Activated CD8-positive, alpha-beta memory T cell treated with anti-CD3 and anti-CD28 coated beads, Interleukin-2, amount 50 U/mL, for 24 hours (primary cell): ENCODE data around the gene VPS41.

Experiments used
- DNase-seq: peaks from one replicate; pipeline ENCODE4 v3.0.0-alpha.2; 2020; ENCODE audit errors: extremely low read depth

VPS41 gene

DNA sequence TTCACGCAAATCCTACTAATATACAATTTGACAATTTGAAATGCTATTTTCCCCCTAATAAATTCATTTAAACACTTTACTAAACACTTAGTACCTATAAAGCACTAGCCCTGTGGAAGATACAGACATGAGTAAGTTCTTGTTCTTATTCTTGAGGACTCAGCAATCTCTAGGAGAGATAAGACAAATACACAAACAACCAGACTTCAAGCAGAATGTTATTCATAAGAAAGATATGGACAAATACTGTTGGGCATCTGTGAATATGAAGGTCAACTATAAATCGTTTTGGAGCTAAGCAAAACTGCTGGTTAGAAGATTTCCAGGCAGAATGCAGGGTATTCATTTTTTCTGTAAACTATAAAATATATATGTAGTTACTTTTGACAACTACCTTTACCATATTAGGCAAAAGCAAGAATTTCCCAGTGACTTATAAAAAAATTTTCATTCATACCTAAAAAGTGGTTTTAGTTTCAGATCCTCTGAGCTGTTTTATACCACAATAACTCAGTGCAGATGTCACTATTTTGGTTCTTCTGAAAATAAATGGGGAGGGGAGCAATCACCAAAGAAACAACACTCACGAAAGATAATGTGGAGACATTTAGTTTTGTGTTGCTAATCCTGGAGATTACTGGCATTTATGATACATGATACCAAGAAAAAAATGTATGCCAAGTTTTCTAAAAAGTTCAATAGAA lies 3.8 kb downstream of the VPS41 start:
- DNase-seq, result no peak

GRCh38 chr7:38903057-38903456 lies 5.9 kb downstream of the VPS41 start:
- DNase-seq, result no peak

GRCh38 chr7:38902449-38902848 lies 6.5 kb downstream of the VPS41 start:
- no peak for DNase-seq

- DNase-seq, result no peak
Measured at GRCh38 chr7:38893061-38893460, 15.9 kb downstream of the VPS41 start.

- DNase-seq, result no peak
Measured at GRCh38 chr7:38890597-38890996, 18.4 kb downstream of the VPS41 start.

DNA sequence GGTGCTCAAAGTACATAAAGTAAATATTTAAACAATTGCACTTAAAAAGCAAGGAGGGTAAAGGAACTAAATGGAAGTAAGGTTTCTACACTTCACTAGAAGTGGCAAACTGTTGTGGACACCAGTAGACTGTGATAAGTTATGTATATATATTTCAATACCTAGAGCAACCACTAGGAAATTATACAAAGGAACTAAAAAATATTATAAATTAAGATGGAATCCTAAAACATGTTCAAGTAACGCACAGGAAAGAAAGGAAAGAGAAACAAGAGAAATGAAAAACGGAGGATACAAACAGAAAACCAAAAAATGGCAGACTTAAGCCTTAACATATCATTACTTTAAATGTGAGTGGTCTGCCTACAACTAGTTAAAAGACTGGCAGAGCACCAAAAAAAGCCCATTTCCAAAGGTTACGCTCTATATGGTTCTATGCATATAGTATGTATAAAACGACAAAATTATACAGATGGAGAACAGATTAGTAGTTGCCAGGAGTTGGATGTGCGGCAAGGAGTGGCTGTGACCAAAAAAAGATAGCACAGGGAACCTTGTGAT lies 19.0 kb downstream of the VPS41 start:
- DNase-seq, result no peak

DNA sequence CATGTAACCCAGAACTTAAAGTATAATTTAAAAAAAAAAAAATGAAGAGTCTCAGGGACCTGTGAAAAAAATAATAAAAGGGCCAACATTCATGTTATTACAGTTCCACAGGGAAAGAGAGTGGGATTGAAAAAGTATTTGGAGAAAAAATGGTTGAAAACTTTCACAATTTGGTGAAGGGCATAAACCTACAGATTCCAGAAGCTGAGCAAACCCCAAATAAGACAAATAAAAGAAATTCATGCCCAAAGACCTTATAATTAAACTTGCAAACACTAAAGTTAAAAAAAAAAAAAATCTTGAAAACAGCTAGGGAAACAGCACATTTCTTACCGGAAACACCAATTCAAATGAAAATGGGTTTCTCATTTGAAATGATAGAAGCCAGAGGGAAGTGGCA lies 19.9 kb downstream of the VPS41 start:
- DNase-seq, result no peak

GRCh38 chr7:38886265-38886664 lies 22.7 kb downstream of the VPS41 start:
- DNase-seq, result no peak

GRCh38 chr7:38883706-38884105 lies 25.3 kb downstream of the VPS41 start:
- no peak for DNase-seq

DNA sequence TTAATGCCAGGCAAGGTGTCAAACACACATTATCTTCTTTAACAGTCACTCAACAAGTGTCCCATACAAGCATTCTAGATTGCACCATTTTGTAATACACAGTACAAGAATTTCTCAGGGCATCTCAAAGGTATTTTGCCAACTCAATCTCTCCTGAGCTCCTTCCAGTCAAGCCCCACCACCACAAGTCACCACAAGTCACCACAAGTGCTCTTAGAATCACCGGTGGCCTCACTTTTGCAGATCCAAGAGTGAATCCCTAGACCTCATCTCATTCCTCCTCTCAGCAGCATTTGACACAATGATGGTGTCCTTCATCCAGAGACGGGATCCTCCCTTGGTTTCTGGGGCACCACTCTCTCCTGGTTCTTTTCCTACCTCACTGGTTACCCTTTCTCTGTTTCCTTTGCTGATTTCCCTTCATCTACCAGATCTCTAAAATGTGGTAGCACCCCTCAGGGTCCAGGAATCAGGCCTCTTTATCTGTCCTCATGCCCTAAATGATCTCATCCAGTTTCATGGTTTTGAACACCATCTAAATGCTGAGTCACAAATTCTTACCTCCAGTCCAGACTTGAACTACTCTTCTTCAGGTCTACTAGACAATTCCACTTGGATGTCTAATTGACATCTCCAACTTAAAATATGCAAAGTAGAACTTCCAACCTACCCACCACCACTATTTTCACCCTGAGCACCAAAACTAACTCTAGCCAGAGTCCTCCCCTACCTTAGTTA lies 26.9 kb downstream of the VPS41 start:
- no peak for DNase-seq

GRCh38 chr7:38881015-38881414 lies 28.0 kb downstream of the VPS41 start:
- DNase-seq, result no peak

DNA sequence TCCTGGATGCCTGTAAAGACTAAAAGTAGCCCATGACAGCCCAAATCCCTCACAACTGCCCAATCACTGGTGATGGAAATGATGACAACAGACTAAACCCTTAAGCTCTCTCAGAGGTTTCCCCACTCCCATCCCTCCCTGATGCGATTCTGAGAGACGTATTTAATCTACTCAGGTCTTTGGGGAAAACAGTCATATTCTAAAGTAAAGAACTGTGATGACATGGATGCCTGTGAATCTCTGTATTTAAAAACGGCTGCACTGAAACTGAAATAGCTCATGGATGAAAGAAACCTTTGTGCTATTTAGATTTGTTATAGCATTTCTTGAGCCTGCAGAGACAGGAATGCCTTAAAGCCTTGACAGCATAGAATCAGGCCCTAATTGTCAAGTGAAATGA lies 28.5 kb downstream of the VPS41 start:
- DNase-seq, result no peak

- DNase-seq, result no peak
Measured at GRCh38 chr7:38880035-38880434, 29.0 kb downstream of the VPS41 start.

DNA sequence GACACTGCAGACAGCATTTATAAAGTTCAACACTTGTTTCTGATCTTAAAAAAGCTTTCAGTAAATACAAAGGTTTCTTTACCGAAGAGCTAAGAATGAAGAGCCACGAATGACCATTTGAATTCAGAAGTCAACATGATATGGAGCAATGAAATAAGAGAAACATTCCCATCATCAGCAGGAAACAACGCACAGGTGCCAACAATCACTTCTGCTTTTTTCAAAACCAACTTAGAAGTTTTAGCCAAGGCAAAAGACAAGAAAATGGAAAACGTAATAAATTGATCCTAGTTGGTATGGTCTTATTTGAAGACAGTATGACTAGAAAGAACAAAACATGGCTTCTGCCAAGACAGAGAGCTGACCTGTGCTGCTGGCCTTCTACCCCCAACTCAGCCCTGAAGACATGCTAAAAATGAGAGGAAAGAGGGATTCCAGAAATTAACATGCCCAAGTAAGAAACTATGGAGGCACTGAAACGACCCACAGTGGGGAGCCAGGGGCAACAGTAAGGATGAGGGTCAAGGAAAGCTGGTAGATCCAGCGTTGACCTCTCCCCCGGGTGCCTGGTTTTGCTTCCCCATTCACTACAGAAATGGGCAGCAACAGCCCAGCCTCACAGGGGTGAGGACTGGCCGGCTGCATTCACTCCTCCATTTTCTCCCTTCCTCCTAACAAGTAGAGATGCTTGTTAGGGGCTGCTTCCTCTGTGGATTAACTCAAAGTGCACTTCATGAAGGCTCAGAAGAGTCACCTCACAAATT lies 30.1 kb downstream of the VPS41 start:
- DNase-seq, result no peak

- DNase-seq, result no peak
Measured at GRCh38 chr7:38873433-38873832, 35.6 kb downstream of the VPS41 start.

DNA sequence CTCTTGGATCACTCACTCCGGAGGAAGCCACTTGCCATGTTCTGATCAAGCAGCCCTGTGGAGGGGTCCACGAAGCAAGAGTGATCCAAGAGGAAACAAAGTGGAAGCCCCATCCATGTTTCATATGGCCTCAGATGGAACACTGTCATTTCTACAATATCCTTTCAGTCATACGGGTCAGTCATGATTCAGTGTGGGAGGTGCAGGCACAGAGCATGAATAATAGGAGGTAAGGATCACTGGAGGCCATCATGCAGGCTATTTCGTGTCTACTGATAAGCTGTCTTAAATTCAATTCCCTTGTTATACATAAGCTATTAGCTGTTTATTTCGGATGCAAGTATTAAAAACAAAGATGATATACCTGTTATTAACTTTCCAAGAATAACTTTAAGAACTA lies 36.8 kb downstream of the VPS41 start:
- no peak for DNase-seq

DNA sequence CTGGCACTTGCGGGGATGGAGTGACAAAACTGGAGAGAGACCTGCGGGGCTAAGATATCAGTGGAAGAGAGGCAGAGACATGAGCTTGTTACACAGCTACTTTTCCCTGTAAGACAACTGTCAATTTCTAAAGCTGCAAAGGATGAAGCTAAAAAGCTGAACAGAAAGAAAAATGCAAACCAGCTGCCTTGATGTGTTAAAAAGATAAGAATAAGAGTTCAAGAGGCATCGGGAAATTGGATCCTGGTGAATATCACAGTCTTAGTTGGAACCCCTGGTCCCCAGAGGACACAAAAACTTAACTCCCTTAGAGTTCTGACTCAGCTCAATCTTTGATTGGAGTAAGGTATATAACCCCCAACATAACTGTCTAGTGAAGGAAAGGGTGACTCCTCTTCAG lies 38.8 kb downstream of the VPS41 start:
- DNase-seq, result no peak

GRCh38 chr7:38863601-38864291 lies 45.2 kb downstream of the VPS41 start:
- no peak for DNase-seq

DNA sequence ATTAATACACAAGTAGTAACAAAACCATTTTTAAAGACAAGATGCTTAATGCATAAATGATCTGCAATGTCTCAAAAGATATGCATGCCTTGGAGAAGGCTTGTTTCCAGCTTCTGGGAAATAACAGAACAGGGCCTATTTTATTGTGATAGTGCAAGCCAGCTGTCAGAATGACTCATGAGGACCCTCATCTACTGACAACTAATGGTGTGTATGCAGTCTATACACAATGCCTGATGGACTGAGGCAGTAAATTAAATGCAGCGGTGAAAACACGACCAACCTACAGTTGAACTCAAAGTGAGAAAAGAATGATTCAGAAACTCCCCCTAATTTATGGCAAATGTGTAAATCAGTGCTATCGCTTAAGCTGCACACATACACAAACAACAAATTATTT lies 46.3 kb downstream of the VPS41 start:
- no peak for DNase-seq

GRCh38 chr7:38858259-38858884 lies 50.6 kb downstream of the VPS41 start:
- DNase-seq, result no peak

DNA sequence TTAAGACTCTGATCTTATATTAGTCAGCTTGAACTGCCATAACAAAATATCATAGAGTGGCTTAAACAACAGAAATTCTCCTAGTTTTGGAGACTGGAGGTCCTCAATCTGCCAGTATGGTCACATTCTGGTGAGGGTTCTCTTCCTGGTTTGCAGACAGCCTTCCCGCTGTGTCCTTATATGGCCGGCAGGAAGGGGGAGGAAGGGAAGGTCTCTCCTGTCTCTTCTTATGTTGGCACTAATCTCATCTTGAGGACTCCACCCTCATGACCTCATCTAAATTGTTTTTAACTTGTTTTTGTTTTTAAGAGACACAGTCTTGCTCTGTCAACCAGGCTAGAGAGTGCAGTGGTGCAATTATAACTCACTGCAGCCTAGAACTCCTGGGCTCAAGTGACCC lies 53.1 kb downstream of the VPS41 start:
- no peak for DNase-seq
